ENCODE data around the gene CTSD. TPM values are rescaled to one million over a fixed set of nuclear protein-coding genes. Genes with fewer than 3 reads are reported as not detected.

CTSD gene
- total RNA-seq, 1 experiment from 2014 or later: 158 TPM

DNA sequence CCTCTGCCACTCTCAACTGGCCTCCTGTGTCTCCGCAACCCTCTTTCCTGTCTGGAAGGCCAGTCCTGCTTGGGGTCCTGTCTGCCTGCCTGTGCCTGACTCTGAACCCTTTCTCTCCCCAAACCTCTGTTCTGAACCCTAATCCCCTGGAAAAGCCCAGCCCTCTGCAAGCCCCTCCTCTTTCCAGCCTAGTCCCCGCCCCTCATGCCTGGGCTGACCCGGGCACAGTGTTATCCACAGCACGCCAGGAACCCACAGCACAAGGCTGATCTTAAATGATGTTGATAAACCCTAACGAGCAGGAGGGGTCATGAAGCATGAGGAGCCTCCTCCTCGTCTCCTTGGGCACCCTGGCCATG is 13.3 kb downstream of the CTSD start, which contains the start of gene IFITM10:
Gene IFITM10, minus strand, starts transcription at position 115 of the 359 bp plus-strand sequence. CDS start 153 bp downstream, outside the sequence.
- Histone ChIP-seq H4K91ac (ENCODE audit: insufficient read length, low read depth, low read length) (no peak within 1 kb of the TSS), H3K27ac (ENCODE audit: insufficient read length, low read depth, low read length) (no peak within 1 kb of the TSS), H3K79me2 (ENCODE audit: insufficient read depth, low read length) (no peaks in the 10 kb centered on the region), H4K5ac (ENCODE audit: insufficient read length, low read depth, low read length) (no peak within 1 kb of the TSS), H3K4me2 (ENCODE audit: insufficient read depth, insufficient read length, low read length) (no peak within 1 kb of the TSS), H2AK5ac (ENCODE audit: insufficient read length, low read length) (no peak within 1 kb of the TSS), H3K79me1 (ENCODE audit: insufficient read depth, low read depth, low read length, poor library complexity, severe bottlenecking) (no peaks in the 10 kb centered on the region), H3K23ac (ENCODE audit: insufficient read length, low read depth, low read length) (no peak within 1 kb of the TSS), H3K23me2 (ENCODE audit: insufficient read length, low read depth, low read length, poor library complexity, severe bottlenecking) (peaks cover 5% of the 10 kb centered on the region), H2BK15ac (ENCODE audit: low read depth, low read length) (no peak within 1 kb of the TSS), H3K9me3 (ENCODE audit: control insufficient read depth, low read depth, low read length) (no peaks in the 10 kb centered on the region), H3K9ac (ENCODE audit: extremely low read depth, insufficient read length, low read length) (no peak within 1 kb of the TSS), H2AFZ (ENCODE audit: low read length) (no peak within 1 kb of the TSS), H2BK120ac (ENCODE audit: low read depth, low read length, poor library complexity, severe bottlenecking) (no peak within 1 kb of the TSS), H3K14ac (ENCODE audit: insufficient read depth, low read length) (no peak within 1 kb of the TSS), H4K8ac (replicated peaks; ENCODE audit: insufficient read length, low read depth, low read length) (no peak within 1 kb of the TSS), H2BK5ac (ENCODE audit: insufficient read length, low read length) (no peak within 1 kb of the TSS), H3K18ac (ENCODE audit: insufficient read length, low read depth, low read length) (no peak within 1 kb of the TSS), H2BK20ac (ENCODE audit: low read depth, low read length, poor library complexity, severe bottlenecking) (no peak within 1 kb of the TSS), H2BK12ac (ENCODE audit: insufficient read length, low read depth, low read length) (no peak within 1 kb of the TSS), H3K4ac (ENCODE audit: low read depth, low read length) (no peak within 1 kb of the TSS), H4K20me1 (ENCODE audit: control insufficient read depth, insufficient read depth, insufficient read length) (peaks cover 9% of the 10 kb centered on the region), H3K4me1 (ENCODE audit: insufficient read depth, low read length) (no peaks in the 10 kb centered on the region; the same call in 1 of the 2 replicates), H3K56ac (ENCODE audit: insufficient read length, low read depth, low read length) (no peak within 1 kb of the TSS), H3T11ph (ENCODE audit: low read length) (no peak within 1 kb of the TSS), H3K27me3 (ENCODE audit: insufficient read depth, low read length) (peaks cover 16% of the 10 kb centered on the region; the same call in 1 of the 2 replicates)
- peaks cover 49% of the 10 kb centered on the region for H3K27me3 Mint-ChIP-seq (ENCODE audit: low read depth)
- TF ChIP-seq CTCF (conservative IDR thresholded peaks at IDR 0.05): no peak
- WGBS (ENCODE audit: extremely low coverage, insufficient read length, low lambda C conversion rate): no CpG with 5 or more reads among the region's 6 CpGs
- peak within 1 kb of the TSS; percentile 54 to 64 for H3K4me3 Mint-ChIP-seq
- DNase-seq: no peak
- peaks cover 0 to 12% (median 9%) of the 10 kb centered on the region in 3 experiments; a peak in 5 of 7 replicates for H3K36me3 Mint-ChIP-seq (ENCODE audit: insufficient read depth in 1 of 3, low read depth in 3 of 3)
- H3K4me1 Mint-ChIP-seq: peaks cover 12 to 13% of the 10 kb centered on the region in 2 experiments
- peak within 1 kb of the TSS in 1 of 3 experiments; percentile 71; a peak in 1 of 7 replicates for H3K27ac Mint-ChIP-seq
- peaks cover 4 to 7% of the 10 kb centered on the region in 2 experiments; a peak in 4 of 5 replicates for H3K9me3 Mint-ChIP-seq
